Activated CD4-positive, alpha-beta T cell treated with anti-CD3 and anti-CD28 coated beads for 24 hours (primary cell): ENCODE measurements around the gene EXOSC6.
"Not testable (repeated sequence)": the region's sequence is repeated elsewhere in the genome, so short reads cannot be mapped to it uniquely, and the experiment has no call there.

ENCODE experiments used
- DNase-seq, 2 donors: peaks; one replicate each; pipeline ENCODE4 v3.0.0-alpha.2; 2020; ENCODE audit warnings: low read depth in 2 of 2

EXOSC6 gene

GRCh38 chr16:70199170-70199569 is 52.6 kb downstream of the EXOSC6 start:
- DNase-seq = not testable (repeated sequence)

DNA sequence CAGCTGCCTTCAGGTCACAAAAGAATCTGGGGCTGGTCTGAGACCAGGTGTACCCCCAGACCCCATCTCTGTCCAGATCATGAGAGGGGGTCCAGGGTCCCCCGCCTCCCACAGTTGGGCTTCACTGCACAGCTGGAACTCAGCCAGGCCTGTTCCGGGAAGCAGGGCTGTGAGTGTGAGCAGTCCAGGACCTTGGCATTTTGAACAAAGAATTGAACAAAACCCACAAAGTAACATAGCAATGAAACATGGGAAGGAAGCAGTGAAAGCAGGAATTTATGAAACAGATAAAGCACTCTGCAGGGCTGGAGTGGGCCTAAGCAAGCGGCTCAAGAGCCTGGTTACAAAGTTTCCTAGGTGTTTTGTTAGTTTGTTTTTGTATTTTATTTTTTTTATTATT is 53.1 kb downstream of the EXOSC6 start:
- DNase-seq = not testable (repeated sequence)

GRCh38 chr16:70198230-70198629 is 53.5 kb downstream of the EXOSC6 start:
- not testable (repeated sequence) for DNase-seq

DNA sequence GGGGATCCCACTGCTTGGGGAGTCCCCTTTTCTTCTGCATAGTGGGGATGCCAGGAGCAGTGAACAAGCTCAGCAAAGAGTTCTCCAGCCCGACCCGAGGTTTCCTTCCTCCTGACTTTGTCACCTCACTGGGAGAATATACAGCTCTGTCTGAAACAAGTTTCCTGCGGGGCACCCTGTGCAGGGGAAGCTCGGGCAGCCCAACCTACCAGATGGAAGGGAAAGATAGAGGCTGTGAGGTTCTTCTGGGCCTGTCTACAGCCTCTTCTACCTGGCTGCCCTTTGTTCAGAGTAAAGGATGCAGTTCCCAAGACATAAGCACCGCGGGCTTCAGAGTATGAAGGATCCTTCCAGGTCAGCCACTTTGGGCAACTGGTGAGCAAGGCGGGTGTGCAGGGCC is 54.1 kb downstream of the EXOSC6 start:
- DNase-seq = not testable (repeated sequence)
